Nephron (organoid): ENCODE data around the gene CLIC4.

Source experiments
- H3K27ac Mint-ChIP-seq, 3 experiments: 2 replicates each; pipeline ENCODE4 v1.8.0; 2020; ENCODE audit warnings: mixed read lengths in 3 of 3, mild to moderate bottlenecking in 2 of 3, moderate library complexity in 1 of 3
- H3K27me3 Mint-ChIP-seq: 2 replicates; pipeline ENCODE4 v1.8.0; 2021; ENCODE audit warnings: low read depth, mild to moderate bottlenecking, moderate library complexity, mixed read lengths
- H3K36me3 Mint-ChIP-seq: 2 replicates; pipeline ENCODE4 v1.8.0; 2020; ENCODE audit warnings: low read depth, mixed read lengths
- H3K4me1 Mint-ChIP-seq: 2 replicates; pipeline ENCODE4 v1.8.0; 2020; ENCODE audit warnings: mixed read lengths
- H3K4me3 Mint-ChIP-seq, 3 experiments: 2 replicates each; pipeline ENCODE4 v1.8.0; 2020; ENCODE audit warnings: mild to moderate bottlenecking in 3 of 3, mixed read lengths in 3 of 3, moderate library complexity in 2 of 3
- H3K9me3 Mint-ChIP-seq: 2 replicates; pipeline ENCODE4 v1.8.0; 2020; ENCODE audit warnings: mixed read lengths
- TF ChIP-seq, protein P1 (sequence below), 3 experiments: fragments of 200-600 bp; sonication (generic); IDR thresholded peaks; one replicate each; pipeline ENCODE4 v1.5.0; 2021; ENCODE audit warnings: antibody characterized with exemption in 3 of 3; ENCODE audit not compliant: unreplicated experiment in 3 of 3

The CLIC4 gene

DNA sequence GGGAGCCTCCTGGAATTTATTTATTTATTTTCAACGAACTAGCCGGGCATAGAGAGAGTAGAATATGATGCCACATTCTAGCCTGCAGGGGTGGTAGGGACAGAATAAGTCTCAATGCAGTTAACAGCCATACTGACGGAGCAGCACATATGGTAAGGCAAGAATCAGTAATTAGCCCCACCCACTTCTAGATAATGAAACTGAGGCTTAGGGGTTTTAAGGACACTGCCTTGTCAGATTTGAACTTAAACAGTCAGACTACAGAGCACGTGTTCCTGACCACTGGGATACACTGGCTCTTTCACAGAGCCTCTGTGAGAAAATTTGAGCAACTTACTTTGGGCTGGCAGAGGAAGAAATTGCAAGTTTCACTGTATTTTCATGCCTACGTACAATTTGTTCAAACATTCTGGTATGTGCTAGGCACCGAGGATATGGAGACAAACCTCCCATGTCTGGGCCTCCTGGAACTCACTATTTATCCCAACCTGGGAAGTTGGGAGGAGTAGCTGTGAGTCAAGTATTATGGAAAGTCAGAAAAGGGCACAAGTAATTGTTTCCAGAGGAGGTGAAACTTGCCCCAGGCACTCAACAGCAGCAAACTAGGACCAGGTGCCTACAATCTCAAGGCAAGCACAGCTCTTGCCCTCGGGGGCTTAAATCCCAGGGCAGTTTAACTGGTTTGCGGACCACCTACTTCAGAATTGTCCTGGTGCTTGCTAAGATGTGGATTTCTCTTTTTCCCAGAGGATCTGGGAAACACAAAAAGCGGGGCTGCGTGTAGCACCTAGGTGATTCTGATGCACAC is 1.6 kb upstream of the CLIC4 start:
- Mint-ChIP-seq H3K36me3 (no peaks in the 10 kb centered on the region), H3K4me3 (peak overlapping the region; percentile 44 to 82 (median 77)), H3K27ac (peak overlapping the region; percentile 76 to 93 (median 82))

DNA sequence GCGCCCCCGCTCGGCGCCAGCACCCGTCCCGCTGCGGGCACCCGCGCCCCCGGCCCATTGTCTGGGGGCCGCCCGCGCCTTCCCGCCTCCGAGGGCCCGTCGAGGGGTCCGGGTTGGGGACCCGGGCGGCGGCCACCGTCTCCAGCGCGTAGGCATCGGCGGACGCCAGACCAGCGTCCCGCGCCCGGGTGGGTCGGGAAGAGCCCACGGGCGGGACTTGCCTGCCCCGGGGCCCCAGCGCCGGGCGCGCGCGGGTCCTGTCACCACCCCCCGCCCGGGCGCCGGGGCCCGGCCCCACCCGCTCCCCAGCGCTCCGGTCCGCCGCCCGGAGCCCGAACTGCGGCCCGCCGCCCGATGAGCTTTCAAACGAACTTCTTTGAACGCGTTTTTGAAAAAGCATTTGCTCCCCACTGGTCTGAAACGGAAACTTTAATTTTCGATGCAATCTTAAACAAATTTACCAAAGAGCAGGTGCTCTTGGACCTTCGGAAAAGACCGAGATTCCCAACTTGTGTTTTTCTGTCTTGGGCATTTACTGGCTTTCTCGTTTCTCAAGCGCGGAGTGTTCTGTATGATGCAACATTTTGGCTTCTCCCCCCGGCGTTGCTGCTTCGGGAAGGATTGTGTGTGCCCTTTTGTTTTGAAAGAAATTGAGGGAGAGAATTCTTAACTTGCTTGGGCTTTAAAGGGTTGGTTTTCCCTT is 615 bp downstream of the CLIC4 start:
- H3K4me1 Mint-ChIP-seq = peaks cover 59% of the 10 kb centered on the region
- H3K27me3 Mint-ChIP-seq = peaks cover 4% of the 10 kb centered on the region
- H3K36me3 Mint-ChIP-seq = peaks cover 6% of the 10 kb centered on the region
- peak overlapping the region; percentile 95 to 96 (median 96) for H3K27ac Mint-ChIP-seq
- no peaks in the 10 kb centered on the region for H3K9me3 Mint-ChIP-seq
- TF ChIP-seq, protein P1, sequence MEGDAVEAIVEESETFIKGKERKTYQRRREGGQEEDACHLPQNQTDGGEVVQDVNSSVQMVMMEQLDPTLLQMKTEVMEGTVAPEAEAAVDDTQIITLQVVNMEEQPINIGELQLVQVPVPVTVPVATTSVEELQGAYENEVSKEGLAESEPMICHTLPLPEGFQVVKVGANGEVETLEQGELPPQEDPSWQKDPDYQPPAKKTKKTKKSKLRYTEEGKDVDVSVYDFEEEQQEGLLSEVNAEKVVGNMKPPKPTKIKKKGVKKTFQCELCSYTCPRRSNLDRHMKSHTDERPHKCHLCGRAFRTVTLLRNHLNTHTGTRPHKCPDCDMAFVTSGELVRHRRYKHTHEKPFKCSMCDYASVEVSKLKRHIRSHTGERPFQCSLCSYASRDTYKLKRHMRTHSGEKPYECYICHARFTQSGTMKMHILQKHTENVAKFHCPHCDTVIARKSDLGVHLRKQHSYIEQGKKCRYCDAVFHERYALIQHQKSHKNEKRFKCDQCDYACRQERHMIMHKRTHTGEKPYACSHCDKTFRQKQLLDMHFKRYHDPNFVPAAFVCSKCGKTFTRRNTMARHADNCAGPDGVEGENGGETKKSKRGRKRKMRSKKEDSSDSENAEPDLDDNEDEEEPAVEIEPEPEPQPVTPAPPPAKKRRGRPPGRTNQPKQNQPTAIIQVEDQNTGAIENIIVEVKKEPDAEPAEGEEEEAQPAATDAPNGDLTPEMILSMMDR (IDR thresholded peaks at IDR 0.05; ENCODE audit: unreplicated experiment in 3 of 3) = no peak
- H3K4me3 Mint-ChIP-seq = peak overlapping the region; percentile 90 to 99 (median 96)

More for the DNA sequence above, 1.6 kb upstream of the CLIC4 start:
- TF ChIP-seq, protein P1 (IDR thresholded peaks at IDR 0.05; ENCODE audit: unreplicated experiment in 3 of 3) = no peak
- Mint-ChIP-seq H3K9me3 (no peaks in the 10 kb centered on the region), H3K4me1 (peaks cover 47% of the 10 kb centered on the region), H3K27me3 (peaks cover 4% of the 10 kb centered on the region)

DNA sequence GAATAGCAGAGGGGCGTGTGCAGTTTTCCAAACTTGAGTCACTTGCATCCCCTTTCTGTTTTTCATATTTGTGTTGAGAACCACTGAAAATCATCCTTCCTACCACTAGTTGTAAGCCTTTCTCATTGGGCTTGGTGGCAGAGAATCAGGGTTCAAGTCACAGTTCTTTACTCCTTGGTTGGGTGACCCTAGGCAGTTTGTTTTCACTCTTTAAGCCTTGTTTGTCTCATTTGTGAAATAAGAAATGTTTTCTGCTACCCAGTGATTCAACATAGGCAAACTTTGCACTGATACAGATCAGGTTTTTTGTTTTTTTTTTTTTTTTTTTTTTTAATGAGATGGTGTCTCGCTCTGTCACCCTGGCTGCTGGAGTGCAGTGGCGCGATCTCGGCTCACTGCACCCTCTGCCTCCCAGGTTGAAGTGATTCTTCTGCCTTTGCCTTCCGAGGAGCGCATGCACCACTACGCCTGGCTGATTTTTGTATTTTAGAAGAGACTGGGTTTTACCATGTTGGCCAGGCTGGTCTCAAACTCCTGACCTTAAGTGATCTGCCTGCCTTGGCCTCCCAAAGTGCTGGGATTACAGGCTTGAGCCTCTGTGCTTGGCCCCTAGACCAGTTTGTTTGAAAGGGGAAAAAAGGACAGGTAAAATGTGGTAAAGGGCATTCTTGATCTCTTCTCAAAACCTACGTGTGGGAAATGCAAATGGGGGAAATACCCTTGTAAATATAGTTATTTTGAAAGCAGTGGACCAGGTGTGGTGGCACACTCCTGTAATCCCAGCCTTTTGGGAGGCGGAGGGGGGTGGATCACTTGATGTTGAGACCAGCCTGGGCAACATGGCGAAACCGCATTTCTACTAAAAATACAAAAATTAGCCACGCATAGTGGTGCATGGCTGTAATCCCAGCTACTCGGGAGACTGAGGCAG is 3.2 kb downstream of the CLIC4 start:
- H3K27ac Mint-ChIP-seq = peak overlapping the region; percentile 80 to 92 (median 87)
- peak overlapping the region; percentile 90 to 99 (median 96) for H3K4me3 Mint-ChIP-seq
- TF ChIP-seq, protein P1 (IDR thresholded peaks at IDR 0.05; ENCODE audit: unreplicated experiment in 3 of 3) = peak in 1 of 3 experiments; percentile 11
- peaks cover 57% of the 10 kb centered on the region for H3K4me1 Mint-ChIP-seq
- H3K36me3 Mint-ChIP-seq = peaks cover 8% of the 10 kb centered on the region
- no peaks in the 10 kb centered on the region for H3K9me3 Mint-ChIP-seq
- H3K27me3 Mint-ChIP-seq = no peaks in the 10 kb centered on the region

DNA sequence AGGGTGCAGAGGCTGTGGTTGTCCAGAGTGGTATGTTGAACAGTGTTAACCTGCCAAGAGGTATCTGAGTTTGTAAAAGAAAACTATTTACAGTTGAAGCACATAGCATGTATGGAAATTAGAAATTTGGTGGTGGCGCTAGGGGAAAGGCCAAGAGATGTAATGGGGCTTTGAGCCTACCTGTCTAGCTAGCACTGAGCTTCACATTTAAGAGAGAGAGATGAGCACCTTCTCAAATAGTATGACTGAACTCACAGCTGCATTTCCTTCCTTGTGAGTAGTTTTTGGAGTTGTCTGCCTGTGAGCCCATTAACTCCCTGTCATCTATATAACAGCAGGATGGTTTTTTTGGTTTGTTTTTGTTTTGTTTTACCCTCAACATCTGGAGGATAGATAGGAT is 4.0 kb downstream of the CLIC4 start:
- TF ChIP-seq, protein P1 (IDR thresholded peaks at IDR 0.05; ENCODE audit: unreplicated experiment in 3 of 3) = no peak
- Mint-ChIP-seq H3K4me1 (peaks cover 53% of the 10 kb centered on the region), H3K27me3 (no peaks in the 10 kb centered on the region), H3K4me3 (peak overlapping the region in 2 of 3 experiments; percentile 37 to 54), H3K27ac (peak overlapping the region; percentile 2 to 80 (median 38)), H3K36me3 (peaks cover 12% of the 10 kb centered on the region), H3K9me3 (no peaks in the 10 kb centered on the region)

DNA sequence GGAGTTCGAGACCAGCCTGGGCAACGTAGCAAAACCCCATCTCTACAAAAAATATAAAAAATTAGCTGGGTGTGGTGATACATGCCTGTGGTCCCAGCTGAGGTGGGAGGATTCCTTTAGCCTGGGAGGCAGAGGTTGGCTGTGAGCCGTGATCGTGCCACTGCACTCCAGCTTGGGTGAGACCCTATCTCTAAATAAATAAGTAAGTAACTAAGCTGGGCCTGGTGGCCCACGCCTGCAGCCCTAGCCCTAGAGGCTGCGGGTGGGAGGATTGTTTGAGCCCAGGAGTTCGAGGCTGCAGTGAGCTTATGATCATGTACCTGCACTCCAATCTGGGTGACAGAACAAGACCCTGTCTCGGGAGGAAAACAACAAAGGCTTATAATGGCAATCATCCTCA is 4.6 kb downstream of the CLIC4 start:
- Mint-ChIP-seq H3K4me3 (no peak overlapping the region), H3K9me3 (no peaks in the 10 kb centered on the region), H3K27ac (no peak overlapping the region), H3K36me3 (peaks cover 15% of the 10 kb centered on the region), H3K4me1 (peaks cover 55% of the 10 kb centered on the region), H3K27me3 (no peaks in the 10 kb centered on the region)
- TF ChIP-seq, protein P1 (IDR thresholded peaks at IDR 0.05; ENCODE audit: unreplicated experiment in 3 of 3) = no peak
